AG09309 (cell line): ENCODE data around the gene BDKRB2.
A peak's percentile ranks its signal among the peaks of the same experiment; 100 is the strongest.

Experiments
- DNase-seq: peaks from one replicate; pipeline ENCODE4 v3.0.0-alpha.2; 2010; ENCODE audit warnings: low read depth
- H3K4me3 ChIP-seq: 2 replicates; pipeline ENCODE4 v1.5.1; 2011; ENCODE audit warnings: mild to moderate bottlenecking, low read depth, low read length, moderate library complexity; ENCODE audit not compliant: control insufficient read depth
- CTCF ChIP-seq: IDR thresholded peaks from 2 replicates; pipeline ENCODE4 v1.5.1; 2011; ENCODE audit warnings: mild to moderate bottlenecking, low read depth, low read length, inconsistent platforms; ENCODE audit not compliant: insufficient read depth, control insufficient read depth; ENCODE audit errors: missing control alignments

BDKRB2 gene

GRCh38 chr14:96204151-96205058, at the start of gene BDKRB2:
Gene BDKRB2 (plus strand): TSS chr14:96204839. CDS start chr14:96237108, 32,269 bp downstream.
- H3K4me3 ChIP-seq = peak within 1 kb of the TSS; percentile 63
- peak; percentile 49 for DNase-seq
- TF ChIP-seq CTCF = no peak

GRCh38 chr14:96154900-96155299, 49.7 kb upstream of the BDKRB2 start:
- no peak overlapping the region for H3K4me3 ChIP-seq
- DNase-seq = no peak
- TF ChIP-seq CTCF = no peak

GRCh38 chr14:96156804-96157760, 47.6 kb upstream of the BDKRB2 start:
- no peak overlapping the region for H3K4me3 ChIP-seq
- no peak for DNase-seq
- no peak for TF ChIP-seq CTCF

- no peak for TF ChIP-seq CTCF
- H3K4me3 ChIP-seq = no peak overlapping the region
- no peak for DNase-seq
These were observed 45.9 kb upstream of the BDKRB2 start for GRCh38 chr14:96158735-96159134.

- no peak for TF ChIP-seq CTCF
- DNase-seq = no peak
- H3K4me3 ChIP-seq = no peak overlapping the region
These were observed 44.3 kb upstream of the BDKRB2 start for GRCh38 chr14:96160076-96160912.

GRCh38 chr14:96160913-96161310, 43.7 kb upstream of the BDKRB2 start:
- no peak overlapping the region for H3K4me3 ChIP-seq
- no peak for TF ChIP-seq CTCF
- no peak for DNase-seq
